Measurements from ENCODE around the gene MSRB2. TPM values are rescaled to one million over a fixed set of nuclear protein-coding genes. Genes with fewer than 3 reads are reported as not detected.
"Not testable (repeated sequence)": the region's sequence is repeated elsewhere in the genome, so short reads cannot be mapped to it uniquely, and the experiment has no call there.

The MSRB2 gene
- polyA plus RNA-seq, 1 donor from 2014 or later: 15.3 TPM

- H3K27me3 ChIP-seq (ENCODE audit: insufficient read depth, low read depth, low read length): no peaks in the 10 kb centered on the region
- H3K9ac ChIP-seq (ENCODE audit: low read length): no peak overlapping the region
- H3K4me2 ChIP-seq (ENCODE audit: low read length): no peak overlapping the region
- H3K36me3 ChIP-seq (ENCODE audit: insufficient read depth, low read length): no peaks in the 10 kb centered on the region
- no peaks in the 10 kb centered on the region for H3K9me2 ChIP-seq (ENCODE audit: insufficient read depth, low read length)
- no peaks in the 10 kb centered on the region for H3K79me2 ChIP-seq (replicated peaks; ENCODE audit: insufficient read depth, low read length)
- no peak overlapping the region for H2AFZ ChIP-seq (ENCODE audit: low read depth, low read length)
- H3F3A ChIP-seq (ENCODE audit: insufficient read depth, low read length, poor library complexity, severe bottlenecking): no peaks in the 10 kb centered on the region
- H4K20me1 ChIP-seq (ENCODE audit: insufficient read depth): no peaks in the 10 kb centered on the region
- H3K9me3 ChIP-seq (ENCODE audit: low read length): no peaks in the 10 kb centered on the region
- H3K27ac ChIP-seq (ENCODE audit: low read length): no peak overlapping the region
- no peak overlapping the region for H3K4me3 ChIP-seq (ENCODE audit: low read length)
- TF ChIP-seq SMC3 (conservative IDR thresholded peaks at IDR 0.05; ENCODE audit: poor library complexity) (peak; percentile 43), CTCF (IDR thresholded peaks at IDR 0.05; ENCODE audit: poor library complexity, severe bottlenecking) (peak; percentile 64), MXI1 (conservative IDR thresholded peaks at IDR 0.05; ENCODE audit: poor library complexity, severe bottlenecking) (no peak), TAF1 (IDR thresholded peaks at IDR 0.05; ENCODE audit: low read depth) (no peak), RAD21 (conservative IDR thresholded peaks at IDR 0.05) (peak; percentile 52)
Observed at GRCh38 chr10:23067939-23068775, 27.2 kb upstream of the MSRB2 start.

- no peak overlapping the region for H3K27ac ChIP-seq (ENCODE audit: low read length)
- no peaks in the 10 kb centered on the region for H3K36me3 ChIP-seq (ENCODE audit: insufficient read depth, low read length)
- no peak for TF ChIP-seq TAF1 (IDR thresholded peaks at IDR 0.05; ENCODE audit: low read depth)
- no peak overlapping the region for H3K4me3 ChIP-seq (ENCODE audit: low read length)
- H3K9me2 ChIP-seq (ENCODE audit: insufficient read depth, low read length): no peaks in the 10 kb centered on the region
- H3K4me2 ChIP-seq (ENCODE audit: low read length): no peak overlapping the region
- H4K20me1 ChIP-seq (ENCODE audit: insufficient read depth): no peaks in the 10 kb centered on the region
- H3K79me2 ChIP-seq (replicated peaks; ENCODE audit: insufficient read depth, low read length): no peaks in the 10 kb centered on the region
- no peaks in the 10 kb centered on the region for H3K9me3 ChIP-seq (ENCODE audit: low read length)
- no peaks in the 10 kb centered on the region for H3F3A ChIP-seq (ENCODE audit: insufficient read depth, low read length, poor library complexity, severe bottlenecking)
- no peak overlapping the region for H3K9ac ChIP-seq (ENCODE audit: low read length)
- no peak overlapping the region for H2AFZ ChIP-seq (ENCODE audit: low read depth, low read length)
- H3K27me3 ChIP-seq (ENCODE audit: insufficient read depth, low read depth, low read length): no peaks in the 10 kb centered on the region
Observed at GRCh38 chr10:23069019-23069815, 26.2 kb upstream of the MSRB2 start.

- H3K36me3 ChIP-seq (ENCODE audit: insufficient read depth, low read length); H3K27me3 ChIP-seq (ENCODE audit: insufficient read depth, low read depth, low read length); H3K4me2 ChIP-seq (ENCODE audit: low read length); H3K9me2 ChIP-seq (ENCODE audit: insufficient read depth, low read length); H4K20me1 ChIP-seq (ENCODE audit: insufficient read depth); H3K4me3 ChIP-seq (ENCODE audit: low read length); H2AFZ ChIP-seq (ENCODE audit: low read depth, low read length); H3F3A ChIP-seq (ENCODE audit: insufficient read depth, low read length, poor library complexity, severe bottlenecking); H3K27ac ChIP-seq (ENCODE audit: low read length); H3K9ac ChIP-seq (ENCODE audit: low read length); H3K9me3 ChIP-seq (ENCODE audit: low read length); H3K79me2 ChIP-seq (replicated peaks; ENCODE audit: insufficient read depth, low read length): not testable (repeated sequence)
Observed at GRCh38 chr10:23070092-23070912, 25.1 kb upstream of the MSRB2 start.

Data from neural cell (in vitro differentiated cells).